Measurements from ENCODE around the gene NR1I2. TPM values are rescaled to one million over a fixed set of nuclear protein-coding genes. Genes with fewer than 3 reads are reported as not detected.

Gene NR1I2
- total RNA-seq, 1 donor from 2014 or later = 0.69 TPM

DNA sequence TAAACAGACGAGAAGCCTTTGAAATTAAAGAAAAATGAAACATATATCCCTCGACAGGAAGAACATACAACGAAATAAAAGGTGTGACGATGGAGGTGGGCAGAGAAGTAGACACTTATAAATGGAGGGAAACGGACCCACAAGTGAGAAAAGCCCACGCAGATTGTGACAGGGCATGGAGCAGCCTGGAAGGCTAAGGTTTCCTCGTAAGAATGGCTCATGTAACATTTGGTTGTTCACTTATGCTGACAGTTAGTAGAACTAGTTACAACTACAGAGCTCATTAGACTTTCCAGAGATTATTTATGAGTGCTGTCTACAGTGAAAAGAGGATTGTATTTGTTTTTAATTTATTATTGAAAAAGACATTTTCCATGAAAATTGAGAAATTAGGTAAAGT lies 82.6 kb downstream of the NR1I2 start:
- Histone ChIP-seq H4K20me1 (ENCODE audit: low read depth) (no peaks in the 10 kb centered on the region), H3F3A (ENCODE audit: low read depth) (no peaks in the 10 kb centered on the region), H3K4me3 (no peak overlapping the region), H2AFZ (replicated peaks) (no peak overlapping the region), H3K79me2 (ENCODE audit: low read depth) (no peaks in the 10 kb centered on the region), H3K4me1 (no peaks in the 10 kb centered on the region), H3K27me3 (no peaks in the 10 kb centered on the region), H3K27ac (no peak overlapping the region), H3K4me2 (no peak overlapping the region), H3K9ac (no peak overlapping the region), H3K36me3 (peaks cover 32% of the 10 kb centered on the region), H3K9me3 (ENCODE audit: low read depth) (no peaks in the 10 kb centered on the region)
- no peak for DNase-seq (ENCODE audit: low spot score)
- Mint-ChIP-seq H3K27me3 (ENCODE audit: insufficient read depth, low read depth) (no peaks in the 10 kb centered on the region), H3K9me3 (peaks cover 3% of the 10 kb centered on the region), H3K27ac (no peak overlapping the region), H3K36me3 (peaks cover 33% of the 10 kb centered on the region), H3K4me3 (no peak overlapping the region), H3K4me1 (no peaks in the 10 kb centered on the region)
- TF ChIP-seq EZH2phosphoT487 (IDR thresholded peaks at IDR 0.05) (no peak), EZH2 (IDR thresholded peaks at IDR 0.05) (no peak)
- TF ChIP-seq, protein P1, sequence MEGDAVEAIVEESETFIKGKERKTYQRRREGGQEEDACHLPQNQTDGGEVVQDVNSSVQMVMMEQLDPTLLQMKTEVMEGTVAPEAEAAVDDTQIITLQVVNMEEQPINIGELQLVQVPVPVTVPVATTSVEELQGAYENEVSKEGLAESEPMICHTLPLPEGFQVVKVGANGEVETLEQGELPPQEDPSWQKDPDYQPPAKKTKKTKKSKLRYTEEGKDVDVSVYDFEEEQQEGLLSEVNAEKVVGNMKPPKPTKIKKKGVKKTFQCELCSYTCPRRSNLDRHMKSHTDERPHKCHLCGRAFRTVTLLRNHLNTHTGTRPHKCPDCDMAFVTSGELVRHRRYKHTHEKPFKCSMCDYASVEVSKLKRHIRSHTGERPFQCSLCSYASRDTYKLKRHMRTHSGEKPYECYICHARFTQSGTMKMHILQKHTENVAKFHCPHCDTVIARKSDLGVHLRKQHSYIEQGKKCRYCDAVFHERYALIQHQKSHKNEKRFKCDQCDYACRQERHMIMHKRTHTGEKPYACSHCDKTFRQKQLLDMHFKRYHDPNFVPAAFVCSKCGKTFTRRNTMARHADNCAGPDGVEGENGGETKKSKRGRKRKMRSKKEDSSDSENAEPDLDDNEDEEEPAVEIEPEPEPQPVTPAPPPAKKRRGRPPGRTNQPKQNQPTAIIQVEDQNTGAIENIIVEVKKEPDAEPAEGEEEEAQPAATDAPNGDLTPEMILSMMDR (IDR thresholded peaks at IDR 0.05) = no peak

Other genes with a start within 250 kb of the NR1I2 start
- gene CD80, start 222.5 kb upstream of the NR1I2 start, total RNA-seq (ENCODE audit: low replicate concordance) = 0.30 TPM in 1 of 2 replicates, not detected in the other
- gene ADPRH, start 202.6 kb upstream of the NR1I2 start, total RNA-seq (ENCODE audit: low replicate concordance) = 0.77 and 1.4 TPM in 2 replicates
- gene PLA1A, start 184.2 kb upstream of the NR1I2 start, total RNA-seq (ENCODE audit: low replicate concordance) = not detected in 2 replicates
- gene POPDC2, start 121.5 kb upstream of the NR1I2 start, total RNA-seq (ENCODE audit: low replicate concordance) = 0.95 and 1.5 TPM in 2 replicates
- 20.9 and 23.6 TPM in 2 replicates for gene COX17, start 104.7 kb upstream of the NR1I2 start, total RNA-seq (ENCODE audit: low replicate concordance)
- 11.9 and 19.9 TPM in 2 replicates for gene CFAP91, start 79.1 kb upstream of the NR1I2 start, total RNA-seq (ENCODE audit: low replicate concordance)